Measurements from ENCODE around the gene TBXAS1. TPM values are rescaled to one million over a fixed set of nuclear protein-coding genes. Genes with fewer than 3 reads are reported as not detected.
A peak's percentile ranks its signal among the peaks of the same experiment; 100 is the strongest.

Gene TBXAS1
- total RNA-seq, 4 donors from 2014 or later: 9.8 to 31.3 (median 13.5) TPM

DNA sequence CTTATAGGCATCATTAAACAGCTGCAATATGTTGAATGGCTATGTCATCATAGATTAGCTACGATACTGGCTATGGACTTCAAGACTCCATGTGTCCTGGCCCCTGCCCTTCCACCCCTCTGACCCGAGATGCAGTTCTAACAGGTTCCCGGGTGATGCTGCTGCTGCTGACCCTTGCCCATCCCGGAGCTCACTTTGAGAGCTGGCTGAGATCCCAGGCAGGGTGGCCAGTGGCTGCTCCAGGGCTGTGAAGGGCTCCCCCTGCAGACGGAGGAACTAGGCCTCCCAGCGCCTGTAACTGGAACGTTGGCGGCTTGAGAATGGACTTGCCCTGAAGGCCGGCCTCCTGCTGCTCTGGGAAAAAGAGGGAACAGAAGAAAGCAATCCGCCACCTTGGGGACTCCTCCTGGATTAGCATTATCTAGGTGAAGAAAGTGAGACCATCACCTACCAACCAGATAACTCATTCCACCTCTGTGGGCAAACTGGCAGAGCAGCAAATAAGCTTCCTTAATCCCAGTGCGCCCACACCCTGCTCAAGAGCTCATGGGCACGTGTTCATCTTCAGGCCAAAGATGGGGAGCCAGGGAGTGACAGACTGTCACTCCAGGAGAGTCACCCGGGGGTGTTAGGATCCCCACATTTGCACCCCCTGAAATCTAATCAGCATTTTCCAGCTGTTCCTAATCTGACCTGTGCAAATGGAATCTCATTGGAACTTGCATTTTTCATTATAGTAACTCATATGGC lies 176.9 kb downstream of the TBXAS1 start:
- Histone ChIP-seq H3K9me3 (no peaks in the 10 kb centered on the region), H3K4me3 (no peak overlapping the region), H3K27me3 (peaks cover 0 to 3% (median 0%) of the 10 kb centered on the region in 4 donors), H3K4me1 (no peaks in the 10 kb centered on the region), H3K36me3 (no peaks in the 10 kb centered on the region), H3K27ac (replicated peaks in 1 of 4) (no peak overlapping the region)
- 63% methylated on average over 8 of the region's 13 CpGs for WGBS
- intact Hi-C loops (cut with DNase I): loop anchor here (10.0 kb wide), 2 partner anchors 391 to 511 kb away; no protein-coding TSS in a partner anchor
- no peak for TF ChIP-seq POLR2AphosphoS5 (IDR thresholded peaks at IDR 0.05)
- no peak for TF ChIP-seq EP300 (IDR thresholded peaks at IDR 0.05)
- TF ChIP-seq CTCF (IDR thresholded peaks at IDR 0.05): peak in 1 of 3 experiments; percentile 36
- DNase-seq (ENCODE audit: extremely low spot score): no peak

DNA sequence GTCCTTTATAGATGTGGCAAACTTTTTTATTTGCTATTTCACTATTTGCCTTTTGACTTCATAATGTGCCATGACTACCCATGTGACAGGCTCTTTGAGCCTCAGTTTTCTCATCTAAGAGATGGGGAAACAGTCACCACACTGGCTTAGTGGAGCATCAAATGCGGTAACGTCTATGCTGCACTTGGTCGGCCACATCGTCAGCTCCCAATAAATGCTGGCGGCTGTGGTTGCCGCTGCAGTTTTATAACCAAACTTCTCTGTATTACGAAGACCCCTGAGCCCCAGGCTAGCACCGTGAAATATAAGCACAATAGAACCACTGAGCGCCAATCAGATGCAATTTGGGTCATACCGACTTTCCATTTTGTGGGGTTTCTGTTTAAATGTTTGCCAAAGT lies 177.5 kb downstream of the TBXAS1 start:
- H3K27me3 ChIP-seq: peaks cover 0 to 3% (median 0%) of the 10 kb centered on the region in 4 donors
- TF ChIP-seq POLR2A (IDR thresholded peaks at IDR 0.05; ENCODE audit: low read depth) (no peak), POLR2AphosphoS5 (IDR thresholded peaks at IDR 0.05) (no peak), CTCF (IDR thresholded peaks at IDR 0.05) (no peak), EP300 (IDR thresholded peaks at IDR 0.05) (no peak)
- no peak for DNase-seq (ENCODE audit: extremely low spot score)
- no peaks in the 10 kb centered on the region for H3K36me3 ChIP-seq
- H3K27ac ChIP-seq (replicated peaks in 1 of 4): no peak overlapping the region
- intact Hi-C loops (cut with DNase I): loop anchor here (10.0 kb wide), 2 partner anchors 392 to 512 kb away; no protein-coding TSS in a partner anchor
- H3K4me1 ChIP-seq: no peaks in the 10 kb centered on the region
- 98% methylated on average over 10 of the region's 10 CpGs for WGBS
- no peaks in the 10 kb centered on the region for H3K9me3 ChIP-seq
- H3K4me3 ChIP-seq: no peak overlapping the region

- H3K4me1 ChIP-seq: no peaks in the 10 kb centered on the region
- no peak for TF ChIP-seq EP300 (IDR thresholded peaks at IDR 0.05)
- no peak for TF ChIP-seq POLR2AphosphoS5 (IDR thresholded peaks at IDR 0.05)
- no peak for TF ChIP-seq POLR2A (IDR thresholded peaks at IDR 0.05; ENCODE audit: low read depth)
- TF ChIP-seq CTCF (IDR thresholded peaks at IDR 0.05): no peak
- no peaks in the 10 kb centered on the region for H3K36me3 ChIP-seq
- intact Hi-C loops (cut with DNase I): loop anchor here (10.0 kb wide), 2 partner anchors 392 to 512 kb away; no protein-coding TSS in a partner anchor
- H3K4me3 ChIP-seq: no peak overlapping the region
- no peak for DNase-seq (ENCODE audit: extremely low spot score)
- no peak overlapping the region for H3K27ac ChIP-seq (replicated peaks in 1 of 4)
- H3K27me3 ChIP-seq: peaks cover 0 to 3% (median 0%) of the 10 kb centered on the region in 4 donors
- H3K9me3 ChIP-seq: no peaks in the 10 kb centered on the region
- WGBS: 92% methylated on average over 11 of the region's 11 CpGs
Measured at GRCh38 chr7:140007051-140007690, 178.1 kb downstream of the TBXAS1 start.

DNA sequence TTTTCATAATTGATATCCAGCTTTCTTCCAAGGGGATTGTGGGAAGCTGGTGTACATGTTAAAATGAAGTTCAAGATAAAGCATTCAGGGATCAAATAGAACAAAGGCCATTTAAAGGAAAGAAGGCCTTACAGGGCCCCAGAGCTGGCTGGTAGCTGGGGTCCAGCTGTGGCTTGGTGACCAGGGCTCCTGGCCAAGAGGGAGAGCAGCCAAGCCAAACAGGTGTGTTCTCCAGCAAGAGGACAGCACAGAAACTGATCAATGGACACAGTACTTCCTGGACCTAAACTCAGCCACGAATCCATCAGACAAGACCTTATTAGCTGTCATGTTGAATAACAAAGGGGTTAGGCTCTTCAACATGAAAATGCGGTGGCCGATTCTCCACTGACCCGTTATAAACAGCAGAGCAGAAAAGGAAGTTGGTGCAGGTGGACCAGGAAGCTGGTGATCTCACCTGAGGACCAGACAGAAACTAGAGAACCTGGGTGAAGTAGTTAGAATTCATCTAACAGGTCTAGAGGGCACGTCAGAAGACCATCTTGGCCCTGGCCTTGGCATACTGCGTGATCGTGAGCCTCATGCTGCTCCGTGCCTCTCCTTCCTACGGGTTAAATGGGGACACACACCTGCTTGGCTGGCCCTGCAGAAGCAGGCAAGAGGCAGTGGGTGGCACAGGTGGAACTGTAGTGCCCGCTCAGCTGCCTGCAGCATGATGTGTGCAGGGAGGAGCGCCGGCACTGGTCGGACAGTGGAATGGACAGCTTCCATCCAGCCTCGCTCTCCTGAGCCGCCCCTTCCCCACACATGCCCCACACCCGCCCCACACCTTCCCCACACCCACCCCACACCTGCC lies 179.9 kb downstream of the TBXAS1 start:
- 91% methylated on average over 11 of the region's 16 CpGs for WGBS
- intact Hi-C loops (cut with DNase I): loop anchor here (10.0 kb wide), 2 partner anchors 394 to 514 kb away; no protein-coding TSS in a partner anchor
- H3K9me3 ChIP-seq: no peaks in the 10 kb centered on the region
- no peaks in the 10 kb centered on the region for H3K4me1 ChIP-seq
- no peaks in the 10 kb centered on the region for H3K36me3 ChIP-seq
- TF ChIP-seq POLR2A (IDR thresholded peaks at IDR 0.05; ENCODE audit: low read depth): no peak
- TF ChIP-seq POLR2AphosphoS5 (IDR thresholded peaks at IDR 0.05): no peak
- TF ChIP-seq EP300 (IDR thresholded peaks at IDR 0.05): no peak
- no peak for TF ChIP-seq CTCF (IDR thresholded peaks at IDR 0.05)
- peaks cover 0 to 3% (median 0%) of the 10 kb centered on the region in 4 donors for H3K27me3 ChIP-seq
- no peak overlapping the region for H3K4me3 ChIP-seq
- DNase-seq (ENCODE audit: extremely low spot score): no peak
- H3K27ac ChIP-seq (replicated peaks in 1 of 4): no peak overlapping the region

All from esophagus muscularis mucosa (tissue), 4 donors.